HL-60 (cell line): Measurements from ENCODE around the gene COP1.

Experiments
- DNase-seq, 2 experiments: peaks; one replicate each; pipeline ENCODE4 v3.0.0-alpha.2; 2010 to 2020; ENCODE audit warnings: low read depth in 1 of 2, low spot score in 1 of 2
- H3K27ac ChIP-seq: fragments of 250-450 bp; sonication (Bioruptor Pico); replicated peaks from 2 replicates; pipeline ENCODE4 v1.5.1; 2020; ENCODE audit warnings: mild to moderate bottlenecking, moderate library complexity
- H3K27me3 ChIP-seq: fragments of 250-450 bp; sonication (Bioruptor Pico); 2 replicates; pipeline ENCODE4 v1.5.1; 2021; ENCODE audit warnings: mild to moderate bottlenecking, moderate library complexity; ENCODE audit not compliant: insufficient read depth, poor library complexity, severe bottlenecking
- H3K4me3 ChIP-seq: replicated peaks from 2 replicates; pipeline ENCODE4 v1.5.1; 2011; ENCODE audit warnings: mild to moderate bottlenecking, control low read depth, low read length; ENCODE audit not compliant: insufficient read depth
- CTCF ChIP-seq: IDR thresholded peaks from one replicate; pipeline ENCODE4 v1.5.1; 2011; ENCODE audit warnings: low read length, control low read depth, inconsistent platforms; ENCODE audit not compliant: insufficient read depth
- GABPA ChIP-seq: IDR thresholded peaks from 2 replicates; pipeline ENCODE4 v1.6.1; 2012; ENCODE audit warnings: low read depth
- POLR2AphosphoS5 ChIP-seq: IDR thresholded peaks from 2 replicates; pipeline ENCODE4 v1.6.1; 2012; ENCODE audit warnings: low read depth
- SPI1 ChIP-seq: IDR thresholded peaks from 2 replicates; pipeline ENCODE4 v1.6.1; 2012; ENCODE audit warnings: low read depth, mild to moderate bottlenecking, borderline replicate concordance
- TF ChIP-seq, protein P1 (sequence below): IDR thresholded peaks from 2 replicates; pipeline ENCODE4 v1.6.1; 2012; ENCODE audit warnings: low read depth; ENCODE audit not compliant: insufficient replicate concordance

COP1 gene

DNA sequence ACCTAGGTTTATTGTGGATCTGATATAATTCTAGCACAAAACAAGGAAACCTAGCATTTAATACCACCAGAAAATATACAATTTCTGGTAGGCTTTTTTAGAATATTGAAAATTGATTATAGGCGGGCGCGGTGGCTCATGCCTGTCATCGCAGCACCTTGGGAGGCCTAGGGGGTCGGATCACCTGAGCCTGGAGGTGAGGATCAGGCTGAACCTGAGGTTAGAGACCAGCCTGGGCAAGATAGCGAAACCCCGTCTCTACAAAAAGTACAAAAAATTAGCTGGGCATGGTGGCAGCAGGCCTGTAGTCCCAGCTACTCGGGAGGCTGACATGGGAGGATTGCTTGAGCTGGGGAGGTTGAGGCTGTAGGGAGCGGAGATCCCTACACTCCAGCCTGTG lies 948 bp upstream of the COP1 start:
- H3K4me3 ChIP-seq = peak overlapping the region; percentile 78
- no peaks in the 10 kb centered on the region for H3K27me3 ChIP-seq
- TF ChIP-seq GABPA = no peak
- TF ChIP-seq POLR2AphosphoS5 = no peak
- TF ChIP-seq SPI1 = no peak
- TF ChIP-seq CTCF = no peak
- TF ChIP-seq, protein P1, sequence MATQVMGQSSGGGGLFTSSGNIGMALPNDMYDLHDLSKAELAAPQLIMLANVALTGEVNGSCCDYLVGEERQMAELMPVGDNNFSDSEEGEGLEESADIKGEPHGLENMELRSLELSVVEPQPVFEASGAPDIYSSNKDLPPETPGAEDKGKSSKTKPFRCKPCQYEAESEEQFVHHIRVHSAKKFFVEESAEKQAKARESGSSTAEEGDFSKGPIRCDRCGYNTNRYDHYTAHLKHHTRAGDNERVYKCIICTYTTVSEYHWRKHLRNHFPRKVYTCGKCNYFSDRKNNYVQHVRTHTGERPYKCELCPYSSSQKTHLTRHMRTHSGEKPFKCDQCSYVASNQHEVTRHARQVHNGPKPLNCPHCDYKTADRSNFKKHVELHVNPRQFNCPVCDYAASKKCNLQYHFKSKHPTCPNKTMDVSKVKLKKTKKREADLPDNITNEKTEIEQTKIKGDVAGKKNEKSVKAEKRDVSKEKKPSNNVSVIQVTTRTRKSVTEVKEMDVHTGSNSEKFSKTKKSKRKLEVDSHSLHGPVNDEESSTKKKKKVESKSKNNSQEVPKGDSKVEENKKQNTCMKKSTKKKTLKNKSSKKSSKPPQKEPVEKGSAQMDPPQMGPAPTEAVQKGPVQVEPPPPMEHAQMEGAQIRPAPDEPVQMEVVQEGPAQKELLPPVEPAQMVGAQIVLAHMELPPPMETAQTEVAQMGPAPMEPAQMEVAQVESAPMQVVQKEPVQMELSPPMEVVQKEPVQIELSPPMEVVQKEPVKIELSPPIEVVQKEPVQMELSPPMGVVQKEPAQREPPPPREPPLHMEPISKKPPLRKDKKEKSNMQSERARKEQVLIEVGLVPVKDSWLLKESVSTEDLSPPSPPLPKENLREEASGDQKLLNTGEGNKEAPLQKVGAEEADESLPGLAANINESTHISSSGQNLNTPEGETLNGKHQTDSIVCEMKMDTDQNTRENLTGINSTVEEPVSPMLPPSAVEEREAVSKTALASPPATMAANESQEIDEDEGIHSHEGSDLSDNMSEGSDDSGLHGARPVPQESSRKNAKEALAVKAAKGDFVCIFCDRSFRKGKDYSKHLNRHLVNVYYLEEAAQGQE = no peak
- peak overlapping the region; percentile 96 for H3K27ac ChIP-seq
- no peak for DNase-seq

DNA sequence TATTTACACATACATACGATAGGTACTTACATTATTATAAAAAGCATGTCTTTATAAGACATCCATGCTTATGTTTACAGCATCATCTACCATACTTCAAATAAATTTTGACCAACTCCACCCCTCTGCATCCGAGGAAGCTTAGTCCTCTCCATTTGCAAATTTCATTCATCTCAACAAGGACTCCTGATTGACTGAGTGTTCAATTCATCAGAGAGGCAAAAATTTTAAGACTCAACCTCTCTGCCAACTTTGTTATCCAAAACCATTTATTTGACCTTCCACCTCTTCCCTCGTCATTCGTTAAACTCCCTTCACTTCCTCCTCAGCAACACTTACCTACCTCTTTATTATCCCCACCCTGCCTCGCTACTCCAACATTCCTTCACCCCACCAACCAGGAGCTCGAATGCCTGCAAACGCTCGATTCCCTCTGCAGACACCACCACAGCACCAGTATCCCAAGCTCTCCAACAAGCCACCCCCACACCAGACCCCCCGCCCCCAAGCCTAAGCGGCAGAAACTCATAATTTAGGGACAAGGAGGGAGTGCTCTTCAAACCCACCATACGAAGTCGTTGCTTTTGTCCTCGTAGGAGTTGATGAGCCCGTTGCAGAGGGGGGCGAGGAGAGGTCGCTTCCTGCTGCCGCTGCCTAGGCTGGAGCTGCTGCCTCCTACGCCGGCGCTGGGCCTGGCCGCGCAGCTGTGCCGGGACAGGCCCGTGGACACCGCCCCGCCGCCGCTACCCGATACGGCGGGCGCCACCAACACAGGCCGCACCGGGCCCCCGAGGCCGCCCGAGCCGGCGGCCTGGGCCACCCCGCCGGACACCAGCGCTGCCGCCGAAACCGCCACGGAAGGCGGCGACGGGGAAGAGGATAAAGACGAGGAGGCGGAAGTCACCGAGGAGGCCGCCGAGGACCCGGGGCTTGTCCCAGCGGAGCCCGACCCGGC lies 803 bp downstream of the COP1 start:
- H3K27me3 ChIP-seq = no peaks in the 10 kb centered on the region

More for the DNA sequence above, 803 bp downstream of the COP1 start:
- TF ChIP-seq, protein P1 = no peak
- TF ChIP-seq CTCF (no peak), POLR2AphosphoS5 (no peak), GABPA (no peak), SPI1 (no peak)
- DNase-seq = peak in 1 of 2 experiments; percentile 38
- Histone ChIP-seq H3K27ac (peak overlapping the region; percentile 96), H3K4me3 (peak overlapping the region; percentile 78)
